Middle frontal gyrus (tissue), 1 donor: ENCODE results near the gene MAP3K21.

ENCODE experiments used
- DNase-seq: peaks from one replicate; pipeline ENCODE4 v3.0.0-alpha.2; 2015; ENCODE audit warnings: low spot score; ENCODE audit errors: extremely low spot score

The MAP3K21 gene

GRCh38 chr1:233359431-233359830, 31.9 kb downstream of the MAP3K21 start:
- DNase-seq = no peak

- no peak for DNase-seq
These were observed 32.4 kb downstream of the MAP3K21 start for GRCh38 chr1:233359905-233360304.

GRCh38 chr1:233360525-233361102, 33.1 kb downstream of the MAP3K21 start:
- no peak for DNase-seq

GRCh38 chr1:233361876-233362275, 34.4 kb downstream of the MAP3K21 start:
- no peak for DNase-seq

GRCh38 chr1:233362743-233363142, 35.2 kb downstream of the MAP3K21 start:
- no peak for DNase-seq

GRCh38 chr1:233364026-233364425, 36.5 kb downstream of the MAP3K21 start:
- no peak for DNase-seq

GRCh38 chr1:233364695-233365539, 37.4 kb downstream of the MAP3K21 start:
- DNase-seq = no peak

- no peak for DNase-seq
These were observed 39.1 kb downstream of the MAP3K21 start for GRCh38 chr1:233366575-233366974.

- DNase-seq = no peak
These were observed 39.7 kb downstream of the MAP3K21 start for GRCh38 chr1:233367057-233367803.

GRCh38 chr1:233368106-233368788, 40.7 kb downstream of the MAP3K21 start:
- DNase-seq = no peak

GRCh38 chr1:233368789-233369130, 41.2 kb downstream of the MAP3K21 start:
- no peak for DNase-seq

- DNase-seq = no peak
These were observed 44.9 kb downstream of the MAP3K21 start for GRCh38 chr1:233372218-233373120.

- no peak for DNase-seq
These were observed 45.7 kb downstream of the MAP3K21 start for GRCh38 chr1:233373226-233373625.

- DNase-seq = no peak
These were observed 48.1 kb downstream of the MAP3K21 start for GRCh38 chr1:233375653-233376052.

- DNase-seq = no peak
These were observed 49.0 kb downstream of the MAP3K21 start for GRCh38 chr1:233376382-233377110.

- no peak for DNase-seq
These were observed 52.4 kb downstream of the MAP3K21 start for GRCh38 chr1:233379869-233380438.

- no peak for DNase-seq
These were observed 54.3 kb downstream of the MAP3K21 start for GRCh38 chr1:233381806-233382205.

GRCh38 chr1:233383984-233384383, 56.5 kb downstream of the MAP3K21 start:
- no peak for DNase-seq

GRCh38 chr1:233386336-233386735, 58.8 kb downstream of the MAP3K21 start:
- no peak for DNase-seq

GRCh38 chr1:233387585-233387984, 60.1 kb downstream of the MAP3K21 start:
- no peak for DNase-seq
